Mesothelial cell of epicardium (in vitro differentiated cells): ENCODE results near the gene MARCHF6. TPM values are rescaled to one million over a fixed set of nuclear protein-coding genes. Genes with fewer than 3 reads are reported as not detected.

Source experiments
- DNase-seq, 2 experiments: peaks; one replicate each; pipeline ENCODE4 v3.0.0; 2021; ENCODE audit warnings: low spot score in 2 of 2; ENCODE audit not compliant: unreplicated experiment in 2 of 2
- H3K27ac Mint-ChIP-seq: 2 replicates; pipeline ENCODE4 v1.8.0; 2021; ENCODE audit warnings: mixed read lengths
- H3K27me3 Mint-ChIP-seq: 2 replicates; pipeline ENCODE4 v1.8.0; 2021; ENCODE audit warnings: low read depth, mixed read lengths
- H3K36me3 Mint-ChIP-seq: 2 replicates; pipeline ENCODE4 v1.8.0; 2021; ENCODE audit warnings: mixed read lengths
- H3K4me1 Mint-ChIP-seq: 2 replicates; pipeline ENCODE4 v1.8.0; 2021; ENCODE audit warnings: mixed read lengths
- H3K4me3 Mint-ChIP-seq: 2 replicates; pipeline ENCODE4 v1.8.0; 2021; ENCODE audit warnings: mild to moderate bottlenecking, moderate library complexity, mixed read lengths
- H3K9me3 Mint-ChIP-seq: 2 replicates; pipeline ENCODE4 v1.8.0; 2021; ENCODE audit warnings: mixed read lengths
- CTCF ChIP-seq: fragments of 200-600 bp; sonication (generic); IDR thresholded peaks from one replicate; pipeline ENCODE4 v1.5.0; 2021; ENCODE audit warnings: antibody characterized with exemption; ENCODE audit not compliant: unreplicated experiment
- total RNA-seq: library from RNA; stranded (reverse); gene quantifications from 3 replicates; pipeline ENCODE4 v1.2.1, GENCODE V29; 2021

MARCHF6 gene
- total RNA-seq, 1 donor from 2014 or later = 273 TPM

- Mint-ChIP-seq H3K36me3 (no peaks in the 10 kb centered on the region), H3K4me3 (no peak overlapping the region), H3K27ac (no peak overlapping the region), H3K27me3 (no peaks in the 10 kb centered on the region), H3K4me1 (peaks cover 12% of the 10 kb centered on the region), H3K9me3 (no peaks in the 10 kb centered on the region)
- TF ChIP-seq CTCF = no peak
- no peak for DNase-seq
Measured at GRCh38 chr5:10315201-10315600, 38.3 kb upstream of the MARCHF6 start.

DNA sequence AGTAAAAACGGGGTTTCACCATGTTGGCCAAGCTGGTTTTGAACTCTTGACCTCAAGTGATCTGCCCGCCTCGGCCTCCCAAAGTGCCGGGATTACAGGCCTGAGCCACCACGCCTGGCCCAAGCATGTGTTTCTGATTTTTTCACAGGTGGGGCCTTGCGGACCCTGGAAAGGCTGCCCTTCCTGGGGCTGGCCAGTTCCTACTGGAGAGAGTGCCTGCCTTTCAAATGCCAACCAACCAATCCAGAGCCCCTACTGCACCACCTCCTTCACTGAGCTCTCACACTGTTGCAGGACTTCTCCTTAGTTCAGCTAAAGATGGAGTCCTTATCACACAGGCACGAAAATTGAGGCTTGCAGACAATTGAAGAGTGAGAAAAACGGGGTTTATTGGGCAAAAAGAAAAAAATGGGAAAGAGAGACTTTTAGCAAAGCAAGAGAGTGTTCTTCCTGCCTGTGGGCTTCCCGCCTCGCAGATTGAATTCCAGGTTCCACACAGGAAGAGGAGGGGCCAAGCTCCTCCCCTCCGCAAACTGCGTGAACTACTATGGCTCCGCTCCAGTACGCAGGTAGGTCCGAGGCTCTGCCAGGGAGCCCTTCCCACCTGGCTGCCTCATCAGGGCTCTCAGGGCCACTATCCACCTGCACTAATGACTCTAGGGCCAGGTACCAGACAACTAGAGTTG is 37.5 kb upstream of the MARCHF6 start:
- Mint-ChIP-seq H3K27ac (no peak overlapping the region), H3K4me1 (peaks cover 4% of the 10 kb centered on the region), H3K4me3 (no peak overlapping the region), H3K27me3 (no peaks in the 10 kb centered on the region), H3K36me3 (no peaks in the 10 kb centered on the region), H3K9me3 (no peaks in the 10 kb centered on the region)
- DNase-seq = no peak
- TF ChIP-seq CTCF = no peak

DNA sequence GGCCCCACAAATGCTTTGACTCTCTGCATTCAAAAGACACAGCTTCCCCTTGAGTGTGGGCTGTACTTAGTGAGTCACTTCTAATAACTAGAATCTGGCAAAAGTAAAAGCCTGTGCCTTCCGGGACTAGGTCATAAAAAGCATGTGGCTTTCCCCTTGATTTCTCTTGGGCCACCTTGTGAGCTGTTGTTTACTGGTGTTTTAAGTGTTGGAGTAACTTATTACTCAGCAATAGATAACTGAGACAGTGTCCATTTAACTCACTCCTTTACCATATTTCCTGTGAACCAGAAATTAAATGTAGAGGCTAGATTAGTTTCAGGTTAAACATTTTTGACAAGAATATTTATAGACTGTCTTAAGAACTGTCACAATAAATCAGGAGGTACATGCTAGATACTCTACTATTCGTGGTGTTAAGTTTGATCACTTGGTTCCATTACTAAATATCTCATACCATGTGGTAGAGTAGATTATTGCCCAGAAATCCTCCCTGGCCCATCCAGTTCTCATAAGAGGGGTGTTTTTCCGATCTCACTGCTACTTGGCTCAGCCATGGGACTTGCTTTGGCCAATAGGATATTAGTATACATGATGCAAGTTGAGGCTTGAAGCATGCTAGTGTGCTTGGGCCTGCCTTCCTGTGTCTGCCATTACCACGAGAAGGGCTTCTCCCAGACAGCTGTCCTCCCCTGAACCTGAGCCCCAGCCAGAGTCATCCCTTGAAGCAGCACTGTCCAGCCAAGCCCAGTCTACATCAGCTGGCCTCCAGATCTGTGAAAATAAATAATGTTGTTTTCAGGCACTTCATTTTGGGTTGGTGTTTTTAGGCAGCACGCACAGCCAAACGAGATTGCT is 35.4 kb upstream of the MARCHF6 start:
- no peak overlapping the region for H3K27ac Mint-ChIP-seq
- H3K4me3 Mint-ChIP-seq = no peak overlapping the region
- H3K4me1 Mint-ChIP-seq = no peaks in the 10 kb centered on the region
- no peaks in the 10 kb centered on the region for H3K9me3 Mint-ChIP-seq
- TF ChIP-seq CTCF = no peak
- DNase-seq = no peak
- no peaks in the 10 kb centered on the region for H3K27me3 Mint-ChIP-seq
- H3K36me3 Mint-ChIP-seq = no peaks in the 10 kb centered on the region

GRCh38 chr5:10319202-10319851 is 34.2 kb upstream of the MARCHF6 start:
- H3K27me3 Mint-ChIP-seq = no peaks in the 10 kb centered on the region
- no peaks in the 10 kb centered on the region for H3K36me3 Mint-ChIP-seq
- H3K27ac Mint-ChIP-seq = no peak overlapping the region
- no peaks in the 10 kb centered on the region for H3K9me3 Mint-ChIP-seq
- peaks cover 3% of the 10 kb centered on the region for H3K4me1 Mint-ChIP-seq
- DNase-seq = no peak
- no peak overlapping the region for H3K4me3 Mint-ChIP-seq
- no peak for TF ChIP-seq CTCF

GRCh38 chr5:10320793-10321192 is 32.7 kb upstream of the MARCHF6 start:
- no peak overlapping the region for H3K4me3 Mint-ChIP-seq
- H3K9me3 Mint-ChIP-seq = no peaks in the 10 kb centered on the region
- no peak for TF ChIP-seq CTCF
- H3K27me3 Mint-ChIP-seq = no peaks in the 10 kb centered on the region
- H3K36me3 Mint-ChIP-seq = no peaks in the 10 kb centered on the region
- H3K27ac Mint-ChIP-seq = no peak overlapping the region
- H3K4me1 Mint-ChIP-seq = peaks cover 3% of the 10 kb centered on the region
- DNase-seq = no peak
